ENCODE data around the gene TPPP3.

- TF ChIP-seq CTCF (IDR thresholded peaks at IDR 0.05) (no peak), POLR2AphosphoS5 (IDR thresholded peaks at IDR 0.05) (no peak), POLR2A (IDR thresholded peaks at IDR 0.05) (no peak), EP300 (IDR thresholded peaks at IDR 0.05) (no peak)
Measured at GRCh38 chr16:67400901-67401300, 7.6 kb upstream of the TPPP3 start.

All from gastroesophageal sphincter (tissue), 3 donors.